Ascending aorta (tissue), 2 donors: ENCODE results near the gene SOX11. TPM values are rescaled to one million over a fixed set of nuclear protein-coding genes. Genes with fewer than 3 reads are reported as not detected.

Experiments
- DNase-seq, 2 donors: peaks; one replicate each; pipeline ENCODE4 v3.0.0-alpha.2; 2019; ENCODE audit warnings: low spot score in 2 of 2
- H3K27ac ChIP-seq, 2 donors: fragments of 200-600 bp; sonication (generic); one replicate each; pipeline ENCODE4 v1.5.1; 2016 to 2017; ENCODE audit warnings: mild to moderate bottlenecking in 1 of 2
- H3K27me3 ChIP-seq: fragments of 200-600 bp; sonication (generic); one replicate; pipeline ENCODE4 v1.5.1; 2017
- H3K36me3 ChIP-seq, 2 donors: fragments of 200-600 bp; sonication (generic); one replicate each; pipeline ENCODE4 v1.5.1; 2016
- H3K4me1 ChIP-seq, 2 donors: fragments of 200-600 bp; sonication (generic); one replicate each; pipeline ENCODE4 v1.5.1; 2016 to 2017; ENCODE audit warnings: mild to moderate bottlenecking in 1 of 2
- H3K4me3 ChIP-seq, 2 donors: fragments of 200-600 bp; sonication (generic); one replicate each; pipeline ENCODE4 v1.5.1; 2016 to 2017; ENCODE audit warnings: mild to moderate bottlenecking in 1 of 2
- H3K9me3 ChIP-seq, 2 donors: fragments of 200-600 bp; sonication (generic); one replicate each; pipeline ENCODE4 v1.5.1; 2016
- CTCF ChIP-seq, 3 experiments: fragments of 200-600 bp in 2 of 3; fragments of 450-650 bp in 1 of 3; sonication (generic) in 2 of 3; IDR thresholded peaks; one replicate each; pipeline ENCODE4 v1.5.1; 2016 to 2019; ENCODE audit warnings: antibody characterized with exemption in 3 of 3, mild to moderate bottlenecking in 1 of 3, moderate library complexity in 1 of 3
- intact Hi-C: fragments of 100-400 bp; cut with DNase I; formaldehyde crosslinking; loops from one replicate; pipeline ENCODE4 v1.15.1; 2023
- total RNA-seq: library from RNA; depleted of rRNA; stranded (reverse); fragments of >200 nt; gene quantifications from one replicate; pipeline ENCODE4 v1.1.0, GENCODE V29; 2016

SOX11 gene
- total RNA-seq, 1 donor from 2014 or later = not detected

- Histone ChIP-seq H3K9me3 (no peaks in the 10 kb centered on the region), H3K27ac (no peak overlapping the region), H3K36me3 (no peaks in the 10 kb centered on the region), H3K4me1 (peaks cover 0 to 8% of the 10 kb centered on the region in 2 donors), H3K4me3 (peak overlapping the region in 1 of 2 donors; percentile 57), H3K27me3 (peaks cover 13% of the 10 kb centered on the region)
- no peak for TF ChIP-seq CTCF (IDR thresholded peaks at IDR 0.05)
- DNase-seq = no peak
- intact Hi-C loops = no loop called here
Observed at GRCh38 chr2:5697562-5697961, 5.4 kb downstream of the SOX11 start.

- Histone ChIP-seq H3K4me3 (no peak overlapping the region), H3K27ac (no peak overlapping the region), H3K4me1 (peaks cover 0 to 8% of the 10 kb centered on the region in 2 donors), H3K36me3 (no peaks in the 10 kb centered on the region), H3K27me3 (peaks cover 7% of the 10 kb centered on the region), H3K9me3 (no peaks in the 10 kb centered on the region)
- intact Hi-C loops = no loop called here
- TF ChIP-seq CTCF (IDR thresholded peaks at IDR 0.05) = no peak
- no peak for DNase-seq
Observed at GRCh38 chr2:5698134-5698533, 6.0 kb downstream of the SOX11 start.

GRCh38 chr2:5699963-5700362 lies 7.8 kb downstream of the SOX11 start:
- Histone ChIP-seq H3K4me3 (no peak overlapping the region), H3K9me3 (no peaks in the 10 kb centered on the region), H3K27me3 (no peaks in the 10 kb centered on the region), H3K4me1 (peaks cover 0 to 6% of the 10 kb centered on the region in 2 donors), H3K27ac (no peak overlapping the region), H3K36me3 (no peaks in the 10 kb centered on the region)
- no peak for DNase-seq
- intact Hi-C loops = no loop called here
- TF ChIP-seq CTCF (IDR thresholded peaks at IDR 0.05) = no peak

- H3K36me3 ChIP-seq = no peaks in the 10 kb centered on the region
- H3K27ac ChIP-seq = no peak overlapping the region
- H3K9me3 ChIP-seq = no peaks in the 10 kb centered on the region
- peaks cover 0 to 6% of the 10 kb centered on the region in 2 donors for H3K4me1 ChIP-seq
- H3K4me3 ChIP-seq = no peak overlapping the region
- TF ChIP-seq CTCF (IDR thresholded peaks at IDR 0.05) = no peak
- DNase-seq = no peak
- H3K27me3 ChIP-seq = no peaks in the 10 kb centered on the region
- intact Hi-C loops = no loop called here
Observed at GRCh38 chr2:5700551-5700950, 8.4 kb downstream of the SOX11 start.

- peaks cover 0 to 6% of the 10 kb centered on the region in 2 donors for H3K4me1 ChIP-seq
- no peak for TF ChIP-seq CTCF (IDR thresholded peaks at IDR 0.05)
- H3K27me3 ChIP-seq = no peaks in the 10 kb centered on the region
- DNase-seq = no peak
- no peaks in the 10 kb centered on the region for H3K36me3 ChIP-seq
- intact Hi-C loops = no loop called here
- H3K27ac ChIP-seq = no peak overlapping the region
- no peak overlapping the region for H3K4me3 ChIP-seq
- H3K9me3 ChIP-seq = no peaks in the 10 kb centered on the region
Observed at GRCh38 chr2:5701266-5701665, 9.1 kb downstream of the SOX11 start.

- H3K4me1 ChIP-seq = no peaks in the 10 kb centered on the region
- no peaks in the 10 kb centered on the region for H3K36me3 ChIP-seq
- H3K9me3 ChIP-seq = no peaks in the 10 kb centered on the region
- H3K4me3 ChIP-seq = no peak overlapping the region
- H3K27ac ChIP-seq = no peak overlapping the region
- intact Hi-C loops = no loop called here
- no peaks in the 10 kb centered on the region for H3K27me3 ChIP-seq
- DNase-seq = no peak
- no peak for TF ChIP-seq CTCF (IDR thresholded peaks at IDR 0.05)
Observed at GRCh38 chr2:5703166-5703565, 11.0 kb downstream of the SOX11 start.
